H1 (cell line): ENCODE data around the gene PARP1.

ENCODE experiments used
- ATF3 ChIP-seq: IDR thresholded peaks from 2 replicates; pipeline ENCODE4 v1.6.1; 2011; ENCODE audit warnings: low read depth, mild to moderate bottlenecking, low read length; ENCODE audit not compliant: insufficient read depth
- CEBPB ChIP-seq: IDR thresholded peaks from 2 replicates; pipeline ENCODE4 v1.6.1; 2012; ENCODE audit warnings: low read depth, low read length
- CHD2 ChIP-seq: IDR thresholded peaks from 2 replicates; pipeline ENCODE4 v1.6.1; 2012; ENCODE audit warnings: low read length, improper control_type of control experiment
- CTCF ChIP-seq, 3 experiments: IDR thresholded peaks; 1 replicate in 2 of 3; 2 replicates in 1 of 3; pipeline versions ENCODE4 v1.5.1 to v1.6.1; 2011; ENCODE audit warnings: low read length in 3 of 3, mild to moderate bottlenecking in 3 of 3, inconsistent platforms in 2 of 3, low read depth in 1 of 3, moderate library complexity in 1 of 3; ENCODE audit not compliant: insufficient read depth in 1 of 3; ENCODE audit errors: control extremely low read depth in 1 of 3
- EP300 ChIP-seq, 2 experiments: IDR thresholded peaks; 1 replicate in 1 of 2; 2 replicates in 1 of 2; pipeline ENCODE4 v1.6.1; 2011 to 2012; ENCODE audit warnings: low read depth in 2 of 2, low read length in 2 of 2, mild to moderate bottlenecking in 2 of 2, borderline replicate concordance in 1 of 2, inconsistent platforms in 1 of 2, moderate library complexity in 1 of 2
- HDAC2 ChIP-seq, 2 experiments: fragments of 300-600 bp in 1 of 2; sonication (generic) in 1 of 2; IDR thresholded peaks; 2 replicates each; pipeline ENCODE4 v1.6.1; 2011 to 2012; ENCODE audit warnings: low read depth in 2 of 2, low read length in 2 of 2, mild to moderate bottlenecking in 2 of 2, moderate library complexity in 2 of 2, borderline replicate concordance in 1 of 2, inconsistent platforms in 1 of 2
- JUN ChIP-seq: IDR thresholded peaks from 2 replicates; pipeline ENCODE4 v1.6.1; 2011; ENCODE audit warnings: low read depth, mild to moderate bottlenecking, improper control_type of control experiment, low read length
- JUND ChIP-seq: IDR thresholded peaks from 2 replicates; pipeline ENCODE4 v1.6.1; 2011; ENCODE audit warnings: mild to moderate bottlenecking, improper control_type of control experiment, low read length
- POLR2A ChIP-seq, 2 experiments: IDR thresholded peaks; 1 replicate in 1 of 2; 2 replicates in 1 of 2; pipeline ENCODE4 v1.6.1; 2011; ENCODE audit warnings: low read depth in 2 of 2, low read length in 2 of 2, mild to moderate bottlenecking in 2 of 2; ENCODE audit errors: control extremely low read depth in 1 of 2
- POLR2AphosphoS5 ChIP-seq: IDR thresholded peaks from 2 replicates; pipeline ENCODE4 v1.6.1; 2011; ENCODE audit warnings: low read depth, low read length
- RNF2 ChIP-seq: fragments of 200-900, 300-1000 bp; sonication (generic); IDR thresholded peaks from 2 replicates; pipeline ENCODE4 v1.7.1; 2016; ENCODE audit warnings: borderline replicate concordance, low read depth, mild to moderate bottlenecking, antibody characterized with exemption, low read length; ENCODE audit not compliant: poor library complexity, severe bottlenecking; ENCODE audit errors: missing control alignments
- TBP ChIP-seq: IDR thresholded peaks from 2 replicates; pipeline ENCODE4 v1.6.1; 2011; ENCODE audit warnings: low read depth, low read length, improper control_type of control experiment
- YY1 ChIP-seq: IDR thresholded peaks from 2 replicates; pipeline ENCODE4 v1.6.1; 2011; ENCODE audit warnings: low read depth, mild to moderate bottlenecking, low read length

GRCh38 chr1:226417830-226418546, 10.1 kb upstream of the PARP1 start:
- TF ChIP-seq RNF2 (no peak), CHD2 (no peak), EP300 (IDR thresholded peaks at IDR 0.05; ENCODE audit: borderline replicate concordance in 1 of 2, low read depth in 2 of 2, low read length in 2 of 2) (no peak), ATF3 (no peak), CTCF (IDR thresholded peaks at IDR 0.05; ENCODE audit: control extremely low read depth in 1 of 3, insufficient read depth in 1 of 3, low read depth in 1 of 3, low read length in 3 of 3) (no peak), JUND (no peak), POLR2AphosphoS5 (no peak), JUN (no peak), CEBPB (no peak), POLR2A (IDR thresholded peaks at IDR 0.05; ENCODE audit: control extremely low read depth in 1 of 2, low read depth in 2 of 2, low read length in 2 of 2) (no peak), HDAC2 (IDR thresholded peaks at IDR 0.05; ENCODE audit: borderline replicate concordance in 1 of 2, low read depth in 2 of 2, low read length in 2 of 2) (no peak), TBP (no peak), YY1 (no peak)
